GM10266 (cell line): Measurements from ENCODE around the gene NXPH2.

Experiments
- DNase-seq: peaks from one replicate; pipeline ENCODE4 v3.0.0; 2012; ENCODE audit errors: extremely low spot score
- CTCF ChIP-seq: IDR thresholded peaks from 2 replicates; pipeline ENCODE4 v1.5.1; 2012; ENCODE audit warnings: mild to moderate bottlenecking, low read depth; ENCODE audit not compliant: control insufficient read depth, insufficient read depth; ENCODE audit errors: missing control alignments

Gene NXPH2

GRCh38 chr2:138779781-138780445 is at the start of gene NXPH2:
NXPH2 (minus strand) TSS chr2:138780390; CDS start chr2:138780241, 149 bp downstream.
- DNase-seq = no peak
- TF ChIP-seq CTCF = no peak

- peak; percentile 16 for DNase-seq
- peak; percentile 61 for TF ChIP-seq CTCF
Measured at GRCh38 chr2:138829326-138829919, 49.2 kb upstream of the NXPH2 start.

GRCh38 chr2:138827426-138828054 is 47.4 kb upstream of the NXPH2 start:
- peak; percentile 75 for TF ChIP-seq CTCF
- peak; percentile 38 for DNase-seq

- TF ChIP-seq CTCF = no peak
- DNase-seq = no peak
Measured at GRCh38 chr2:138823666-138824065, 43.5 kb upstream of the NXPH2 start.

- DNase-seq = no peak
- no peak for TF ChIP-seq CTCF
Measured at GRCh38 chr2:138819964-138820363, 39.8 kb upstream of the NXPH2 start.

GRCh38 chr2:138818556-138818955 is 38.4 kb upstream of the NXPH2 start:
- no peak for DNase-seq
- TF ChIP-seq CTCF = no peak

- DNase-seq = no peak
- TF ChIP-seq CTCF = no peak
Measured at GRCh38 chr2:138814123-138814898, 34.1 kb upstream of the NXPH2 start.
